Mesendoderm (in vitro differentiated cells): ENCODE measurements around the gene ZXDC.

Source experiments
- DNase-seq: peaks from one replicate; pipeline ENCODE4 v3.0.0; 2013
- H2AK5ac ChIP-seq: 2 replicates; pipeline ENCODE4 v1.6.1; 2013; ENCODE audit warnings: low read length, inconsistent platforms
- H2BK120ac ChIP-seq: 2 replicates; pipeline ENCODE4 v1.6.1; 2013; ENCODE audit warnings: low read depth, mild to moderate bottlenecking, low read length, moderate library complexity, mixed read lengths
- H2BK15ac ChIP-seq: replicated peaks from 2 replicates; pipeline ENCODE4 v1.6.1; 2013; ENCODE audit warnings: low read depth, mild to moderate bottlenecking, moderate library complexity
- H2BK5ac ChIP-seq: 2 replicates; pipeline ENCODE4 v1.6.1; 2013; ENCODE audit warnings: low read length, inconsistent platforms
- H3K18ac ChIP-seq: 2 replicates; pipeline ENCODE4 v1.6.1; 2013; ENCODE audit warnings: mild to moderate bottlenecking, low read length, mixed read lengths
- H3K23ac ChIP-seq: one replicate; pipeline ENCODE4 v1.6.1; 2013; ENCODE audit warnings: low read length
- H3K27ac ChIP-seq: 2 replicates; pipeline ENCODE4 v1.5.1; 2013; ENCODE audit warnings: low read depth, mild to moderate bottlenecking, inconsistent platforms, low read length, moderate library complexity
- H3K27me3 ChIP-seq: 2 replicates; pipeline ENCODE4 v1.6.1; 2013; ENCODE audit warnings: low read length, control low read depth, mild to moderate bottlenecking, inconsistent platforms; ENCODE audit not compliant: insufficient read depth, poor library complexity
- H3K36me3 ChIP-seq: 2 replicates; pipeline ENCODE4 v1.6.1; 2013; ENCODE audit warnings: low read length, inconsistent platforms; ENCODE audit not compliant: control insufficient read depth, insufficient read depth
- H3K4ac ChIP-seq: one replicate; pipeline ENCODE4 v1.6.1; 2013; ENCODE audit warnings: low read depth, mild to moderate bottlenecking, low read length, moderate library complexity
- H3K4me1 ChIP-seq: 2 replicates; pipeline ENCODE4 v1.6.1; 2013; ENCODE audit warnings: low read depth, low read length, inconsistent platforms; ENCODE audit not compliant: control insufficient read depth
- H3K4me2 ChIP-seq: 2 replicates; pipeline ENCODE4 v1.6.1; 2013; ENCODE audit warnings: low read length
- H3K4me3 ChIP-seq: 2 replicates; pipeline ENCODE4 v1.5.1; 2013; ENCODE audit warnings: mild to moderate bottlenecking, low read length
- H3K56ac ChIP-seq: one replicate; pipeline ENCODE4 v1.6.1; 2013; ENCODE audit warnings: low read length
- H3K79me1 ChIP-seq: 2 replicates; pipeline ENCODE4 v1.6.1; 2013; ENCODE audit warnings: low read length, inconsistent platforms
- H3K79me2 ChIP-seq: 2 replicates; pipeline ENCODE4 v1.6.1; 2013; ENCODE audit warnings: mild to moderate bottlenecking, low read length; ENCODE audit not compliant: control insufficient read depth, insufficient read depth
- H3K9ac ChIP-seq: 2 replicates; pipeline ENCODE4 v1.6.1; 2013; ENCODE audit warnings: low read length, inconsistent platforms
- H4K5ac ChIP-seq: one replicate; pipeline ENCODE4 v1.6.1; 2013; ENCODE audit warnings: low read length
- H4K8ac ChIP-seq: one replicate; pipeline ENCODE4 v1.6.1; 2013; ENCODE audit warnings: low read depth, mild to moderate bottlenecking, control low read depth, low read length, moderate library complexity
- WGBS: extraction: QIAGEN DNeasy Blood & Tissue Kit; methylation state at CpG from one replicate; pipeline ENCODE4 v1.1.7; 2013; ENCODE audit warnings: low lambda C conversion rate, missing lambda C conversion rate; ENCODE audit not compliant: insufficient coverage; ENCODE audit errors: extremely low coverage; 5-methylcytosine and 5-hydroxymethylcytosine counted together

The ZXDC gene

DNA sequence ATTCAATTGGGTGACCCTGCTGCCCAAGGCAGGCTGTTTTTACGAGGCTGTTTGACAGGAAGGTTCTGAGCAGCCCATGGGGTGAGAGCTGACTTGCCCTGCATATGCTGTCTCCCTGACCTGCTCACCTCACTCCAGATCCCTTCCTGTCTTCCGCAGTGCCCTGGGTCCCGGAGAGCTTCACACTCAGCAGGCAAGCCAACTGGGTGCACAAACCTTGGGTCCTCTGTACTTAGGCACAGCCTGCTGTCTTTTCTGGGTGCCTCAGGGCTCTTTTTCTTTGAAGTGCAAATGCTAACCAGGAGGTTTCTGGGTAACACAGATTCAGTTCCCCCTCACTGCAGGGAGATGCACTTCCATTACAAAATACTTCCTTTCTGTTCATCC lies 32.8 kb downstream of the ZXDC start:
- Histone ChIP-seq H3K56ac (no peak overlapping the region), H3K23ac (no peak overlapping the region), H3K9ac (no peak overlapping the region), H2BK5ac (no peak overlapping the region), H3K4me1 (no peaks in the 10 kb centered on the region), H2BK15ac (no peak overlapping the region), H3K79me1 (no peaks in the 10 kb centered on the region), H2BK120ac (no peak overlapping the region), H4K8ac (no peak overlapping the region), H3K4me3 (no peak overlapping the region), H4K5ac (no peak overlapping the region), H3K18ac (no peak overlapping the region), H3K27ac (no peak overlapping the region), H3K27me3 (no peaks in the 10 kb centered on the region), H2AK5ac (no peak overlapping the region), H3K36me3 (peaks cover 1% of the 10 kb centered on the region), H3K79me2 (no peaks in the 10 kb centered on the region), H3K4me2 (no peak overlapping the region), H3K4ac (no peak overlapping the region)
- no CpG with 5 or more reads among the region's 3 CpGs for WGBS
- DNase-seq = no peak

DNA sequence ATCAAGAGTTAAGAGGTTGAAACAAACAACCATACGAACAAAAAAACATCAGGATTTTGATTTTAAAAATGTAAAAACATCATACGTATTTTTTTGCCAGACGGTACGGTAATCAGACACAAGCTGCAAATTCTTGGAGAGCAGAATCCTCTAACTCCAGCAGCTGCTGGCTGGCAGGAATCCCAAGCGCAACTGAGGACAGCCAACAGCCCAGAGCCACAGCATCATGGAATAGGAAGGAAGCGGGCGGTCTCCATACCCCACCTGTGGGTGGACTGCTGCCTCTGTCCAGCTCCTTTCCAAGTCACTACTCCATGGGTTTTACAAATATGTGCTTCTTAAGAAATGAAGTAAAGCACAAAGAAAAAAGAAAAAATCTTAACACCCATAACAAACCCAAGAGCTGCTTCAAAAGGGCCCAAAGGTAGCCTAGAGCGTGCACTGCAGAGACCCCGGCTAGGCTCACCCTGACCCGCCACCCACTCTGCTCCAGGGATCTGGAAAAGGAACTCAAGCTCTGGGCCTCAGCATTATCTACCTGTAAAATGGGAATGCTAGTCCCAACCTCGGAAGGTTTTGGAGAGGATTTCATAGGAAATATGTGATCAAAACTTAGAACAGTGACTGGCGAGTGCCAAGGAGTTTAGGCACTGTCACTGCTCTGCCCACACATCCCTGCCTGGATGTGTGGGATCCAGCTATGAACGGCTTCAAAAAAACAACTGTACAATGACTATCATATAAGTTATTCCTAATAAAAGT lies 33.4 kb downstream of the ZXDC start:
- no CpG with 5 or more reads among the region's 13 CpGs for WGBS
- DNase-seq = no peak
- no peak overlapping the region for H3K56ac ChIP-seq
- no peaks in the 10 kb centered on the region for H3K27me3 ChIP-seq
- H4K8ac ChIP-seq = no peak overlapping the region
- H3K79me1 ChIP-seq = no peaks in the 10 kb centered on the region
- H2AK5ac ChIP-seq = no peak overlapping the region
- H3K23ac ChIP-seq = no peak overlapping the region
- H3K79me2 ChIP-seq = no peaks in the 10 kb centered on the region
- no peak overlapping the region for H4K5ac ChIP-seq
- H3K4me3 ChIP-seq = no peak overlapping the region
- no peaks in the 10 kb centered on the region for H3K4me1 ChIP-seq
- peaks cover 1% of the 10 kb centered on the region for H3K36me3 ChIP-seq
- no peak overlapping the region for H2BK15ac ChIP-seq
- H2BK120ac ChIP-seq = no peak overlapping the region
- H3K18ac ChIP-seq = no peak overlapping the region
- no peak overlapping the region for H3K4me2 ChIP-seq
- H3K27ac ChIP-seq = no peak overlapping the region
- H2BK5ac ChIP-seq = no peak overlapping the region
- H3K4ac ChIP-seq = no peak overlapping the region
- H3K9ac ChIP-seq = no peak overlapping the region

DNA sequence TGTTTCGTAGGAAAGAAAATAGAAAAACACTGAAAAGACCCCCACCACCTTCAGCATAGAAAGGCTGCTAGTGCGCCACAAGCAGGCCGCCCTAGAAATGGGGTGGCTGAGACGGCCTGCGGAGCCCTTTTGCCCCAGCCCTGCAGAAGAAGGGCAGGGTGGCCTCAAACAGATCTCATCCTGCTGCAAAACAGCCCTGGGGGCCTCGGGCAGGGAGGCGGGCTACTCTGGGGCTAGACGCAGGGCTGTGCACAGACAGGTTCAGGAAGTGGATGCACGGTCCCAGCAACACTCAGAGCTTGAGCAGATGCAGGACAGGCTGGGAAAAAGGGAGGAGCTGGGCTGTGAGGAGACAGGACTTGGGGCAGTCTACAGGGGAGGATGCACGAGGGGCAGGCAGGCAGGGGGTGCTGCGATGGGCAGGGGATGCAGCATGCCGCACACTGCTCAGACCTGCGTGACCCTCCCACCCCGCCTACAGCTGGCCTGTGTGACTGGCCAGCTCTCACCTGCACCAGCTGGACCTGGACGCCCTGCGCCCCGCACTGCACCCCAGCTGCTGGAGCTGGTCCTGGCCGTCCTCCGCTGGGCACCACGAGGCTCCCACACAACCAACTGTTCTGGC lies 34.3 kb downstream of the ZXDC start:
- Histone ChIP-seq H3K4me3 (no peak overlapping the region), H2BK120ac (no peak overlapping the region), H4K8ac (no peak overlapping the region), H3K9ac (no peak overlapping the region), H2BK5ac (no peak overlapping the region), H3K4ac (no peak overlapping the region), H3K4me2 (no peak overlapping the region), H3K23ac (no peak overlapping the region), H3K27me3 (no peaks in the 10 kb centered on the region), H3K36me3 (peaks cover 1% of the 10 kb centered on the region), H3K27ac (no peak overlapping the region), H2BK15ac (no peak overlapping the region), H3K56ac (no peak overlapping the region), H3K18ac (no peak overlapping the region), H4K5ac (no peak overlapping the region), H3K79me2 (no peaks in the 10 kb centered on the region), H3K4me1 (no peaks in the 10 kb centered on the region), H3K79me1 (no peaks in the 10 kb centered on the region), H2AK5ac (no peak overlapping the region)
- WGBS = no CpG with 5 or more reads among the region's 20 CpGs
- no peak for DNase-seq

DNA sequence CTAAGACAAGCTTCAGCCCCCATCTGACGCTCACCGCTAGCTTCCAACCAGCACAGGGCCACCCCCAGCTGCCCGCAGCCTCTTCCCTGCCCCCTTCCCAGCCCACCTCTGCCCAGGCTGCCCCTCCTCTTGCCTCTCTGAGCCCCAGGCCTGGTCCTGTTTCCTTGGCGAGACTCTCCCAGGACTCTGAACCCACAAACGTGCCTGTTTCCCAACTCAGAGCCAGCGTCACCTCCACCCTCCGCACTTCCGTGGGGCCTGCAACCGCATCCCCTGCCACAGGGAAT lies 35.0 kb downstream of the ZXDC start:
- Histone ChIP-seq H3K79me1 (no peaks in the 10 kb centered on the region), H3K4me1 (no peaks in the 10 kb centered on the region), H3K9ac (no peak overlapping the region), H3K4me2 (no peak overlapping the region), H3K56ac (no peak overlapping the region), H3K23ac (no peak overlapping the region), H4K5ac (no peak overlapping the region), H3K27me3 (no peaks in the 10 kb centered on the region), H3K36me3 (peaks cover 1% of the 10 kb centered on the region), H3K18ac (no peak overlapping the region), H4K8ac (no peak overlapping the region), H3K27ac (no peak overlapping the region), H3K4me3 (no peak overlapping the region), H3K4ac (no peak overlapping the region), H2BK120ac (no peak overlapping the region), H3K79me2 (no peaks in the 10 kb centered on the region), H2AK5ac (no peak overlapping the region), H2BK15ac (no peak overlapping the region), H2BK5ac (no peak overlapping the region)
- no CpG with 5 or more reads among the region's 9 CpGs for WGBS
- DNase-seq = no peak

DNA sequence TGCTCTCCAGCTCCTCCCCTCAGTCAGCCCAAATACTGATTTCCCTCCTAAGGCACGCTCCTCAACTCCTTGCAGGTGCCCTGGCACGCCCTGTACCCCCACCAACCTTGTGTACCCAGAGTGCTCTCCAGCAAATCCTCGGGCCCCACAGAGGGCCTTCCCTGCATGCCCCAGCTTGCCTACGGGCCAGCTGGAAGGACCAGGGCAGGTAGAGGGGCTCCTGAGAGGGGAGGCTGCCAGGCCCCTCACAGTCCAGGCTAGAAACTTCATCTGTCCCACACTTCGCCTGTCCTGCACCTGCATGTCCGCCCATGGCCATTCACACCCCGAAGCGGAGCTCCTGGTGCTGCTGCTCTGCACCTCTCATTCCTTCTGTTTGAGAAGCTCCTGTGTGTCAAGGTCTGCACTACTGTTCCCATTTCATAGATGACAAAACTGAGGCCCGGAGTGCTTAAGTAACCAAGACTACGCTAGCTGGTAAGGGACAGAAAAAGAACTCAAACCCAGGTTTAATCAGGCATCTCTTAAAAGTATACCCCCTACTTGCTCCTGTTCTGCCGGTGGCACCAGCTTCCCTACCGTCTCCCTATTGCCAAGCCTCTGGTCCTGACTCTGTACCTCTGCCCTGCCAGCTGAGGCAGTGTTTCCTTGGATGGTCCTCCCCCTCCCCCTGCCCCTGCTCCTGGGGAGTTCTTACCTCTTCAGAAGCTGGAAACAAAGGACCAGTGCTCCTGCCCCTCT lies 35.6 kb downstream of the ZXDC start:
- no peak overlapping the region for H3K23ac ChIP-seq
- no peak overlapping the region for H3K9ac ChIP-seq
- DNase-seq = no peak
- no peaks in the 10 kb centered on the region for H3K4me1 ChIP-seq
- no peak overlapping the region for H3K18ac ChIP-seq
- H3K27me3 ChIP-seq = no peaks in the 10 kb centered on the region
- H3K4me3 ChIP-seq = no peak overlapping the region
- no peak overlapping the region for H2BK120ac ChIP-seq
- no peak overlapping the region for H2BK15ac ChIP-seq
- H2BK5ac ChIP-seq = no peak overlapping the region
- H3K56ac ChIP-seq = no peak overlapping the region
- no peak overlapping the region for H3K4me2 ChIP-seq
- WGBS = no CpG with 5 or more reads among the region's 12 CpGs
- H3K27ac ChIP-seq = no peak overlapping the region
- peaks cover 1% of the 10 kb centered on the region for H3K36me3 ChIP-seq
- no peak overlapping the region for H4K5ac ChIP-seq
- no peaks in the 10 kb centered on the region for H3K79me2 ChIP-seq
- H3K79me1 ChIP-seq = no peaks in the 10 kb centered on the region
- H4K8ac ChIP-seq = no peak overlapping the region
- H2AK5ac ChIP-seq = no peak overlapping the region
- H3K4ac ChIP-seq = no peak overlapping the region
